ENCODE data around the gene SPRR1B. TPM values are rescaled to one million over a fixed set of nuclear protein-coding genes. Genes with fewer than 3 reads are reported as not detected.

The SPRR1B gene
- total and polyA plus RNA-seq, 10 of the 15 experiments (the other 5 are each of a cell fraction or from before 2014, with no cell fraction given) = not detected

DNA sequence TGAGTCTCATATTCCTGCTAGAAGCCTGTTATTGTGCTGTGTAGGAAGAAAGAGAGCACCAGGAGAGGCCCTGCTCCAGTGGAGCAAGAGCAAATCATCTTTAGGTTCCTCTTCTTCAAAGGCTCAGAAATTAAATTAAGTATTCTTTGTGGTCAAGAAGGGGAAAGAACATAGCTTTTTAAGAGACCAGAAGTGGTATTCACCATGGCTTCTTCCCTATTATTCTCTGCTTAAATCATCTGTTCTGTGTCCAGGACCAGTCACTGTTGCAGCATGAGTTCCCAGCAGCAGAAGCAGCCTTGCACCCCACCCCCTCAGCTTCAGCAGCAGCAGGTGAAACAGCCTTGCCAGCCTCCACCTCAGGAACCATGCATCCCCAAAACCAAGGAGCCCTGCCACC, 1.1 kb downstream of the SPRR1B start:
- RAD21 ChIA-PET (ENCODE audit: unreplicated experiment) = interaction anchor here (1.1 to 1.2 kb wide), 2 partner anchors 71 to 161 kb away, joined by 3 to 5 read pairs; no protein-coding TSS in a partner anchor
- Histone ChIP-seq H2AFZ (ENCODE audit: control insufficient read depth, low read depth, low read length) (no peak overlapping the region), H3K9ac (ENCODE audit: control insufficient read depth, insufficient read depth, low read length) (no peak overlapping the region), H3K79me2 (ENCODE audit: control insufficient read depth, insufficient read depth, low read length) (no peaks in the 10 kb centered on the region), H3K27me3 (replicated peaks in 1 of 2; ENCODE audit: control insufficient read depth in 2 of 2, insufficient read depth in 2 of 2, low read length in 1 of 2) (no peaks in the 10 kb centered on the region; a peak in 1 of 4 replicates), H3K4me2 (ENCODE audit: control insufficient read depth, insufficient read depth) (no peak overlapping the region), H3K4me3 (no peak overlapping the region), H4K20me1 (ENCODE audit: control insufficient read depth, insufficient read depth) (no peaks in the 10 kb centered on the region), H3K9me3 (replicated peaks; ENCODE audit: control insufficient read depth, insufficient read depth, low read length) (no peaks in the 10 kb centered on the region), H3K4me1 (ENCODE audit: control insufficient read depth, insufficient read depth, low read length) (no peaks in the 10 kb centered on the region), H3K27ac (ENCODE audit: control insufficient read depth, insufficient read depth) (no peak overlapping the region), H3K36me3 (ENCODE audit: control insufficient read depth in 2 of 2, insufficient read depth in 2 of 2, low read length in 1 of 2) (no peaks in the 10 kb centered on the region)
- DNase-seq (ENCODE audit: low read depth, low spot score) = no peak
- SMC1A ChIA-PET (ENCODE audit: uncharacterized antibody, unreplicated experiment) = interaction anchor here (1.0 to 1.5 kb wide), 3 partner anchors 13 to 108 kb away, joined by 3 to 5 read pairs (median 3); no protein-coding TSS in a partner anchor
- CTCF ChIA-PET = interaction anchor here (0.6 to 1.8 kb wide), 7 partner anchors 51 to 981 kb away, joined by 3 to 8 read pairs (median 3); no protein-coding TSS in a partner anchor
- in situ Hi-C loops (cut with MboI) = no loop called here
- intact Hi-C loops (cut with micrococcal nuclease; ENCODE audit: unreplicated experiment) = loop anchor here (10.0 kb wide), 1 partner anchor 157 kb away; the partner anchor contains the start of gene SMCP
- FAIRE-seq = no peak
- ATAC-seq = peak; percentile 58
- POLR2A ChIA-PET = no interaction called here
- TF ChIP-seq NR2F1 (conservative IDR thresholded peaks at IDR 0.05) (0 out of 2 replicates have a peak, but pooled peaks have one; percentile 17), TCF7 (IDR thresholded peaks at IDR 0.05; ENCODE audit: borderline replicate concordance) (0 out of 2 replicates have a peak, but pooled peaks have one; percentile 47), RUNX3 (IDR thresholded peaks at IDR 0.05; ENCODE audit: low read length) (peak; percentile 76), STAT3 (IDR thresholded peaks at IDR 0.05; ENCODE audit: low read depth, low read length) (no peak), JUNB (IDR thresholded peaks at IDR 0.05) (no peak), MTA2 (IDR thresholded peaks at IDR 0.05; ENCODE audit: low read depth) (peak; percentile 46; the same call in 1 of the 2 replicates), RFX5 (IDR thresholded peaks at IDR 0.05; ENCODE audit: low read depth, low read length) (no peak), PAX5 (IDR thresholded peaks at IDR 0.05; ENCODE audit: borderline replicate concordance, low read depth, low read length) (0 out of 2 replicates have a peak, but pooled peaks have one; percentile 22), NFIC (IDR thresholded peaks at IDR 0.05; ENCODE audit: low read depth, low read length) (0 out of 2 replicates have a peak, but pooled peaks have one; percentile 22), IKZF1 (conservative IDR thresholded peaks at IDR 0.05) (peak; percentile 40), IKZF2 (IDR thresholded peaks at IDR 0.05) (peak in 1 of 2 experiments; percentile 23; a peak in 1 of 4 replicates)
- no TSS peak for BruUV-seq (replicated peaks)
